Jurkat, Clone E6-1 (cell line): ENCODE results near the gene EIF1AX. TPM values are rescaled to one million over a fixed set of nuclear protein-coding genes. Genes with fewer than 3 reads are reported as not detected.
"Not testable (repeated sequence)": the region's sequence is repeated elsewhere in the genome, so short reads cannot be mapped to it uniquely, and the experiment has no call there.

Source experiments
- DNase-seq: peaks from one replicate; pipeline ENCODE4 v3.0.0-alpha.2; 2011; ENCODE audit warnings: low read depth, low spot score
- H3K4me3 ChIP-seq: 2 replicates; pipeline ENCODE4 v1.5.1; 2011; ENCODE audit warnings: mild to moderate bottlenecking, low read length, control low read depth, moderate library complexity
- polyA plus RNA-seq: library from polyadenylated mRNA; unstranded; fragments of >200 nt; gene quantifications from one replicate; pipeline ENCODE4 v1.2.1, GENCODE V29; 2012; ENCODE audit warnings: missing spikeins; ENCODE audit not compliant: insufficient read length, insufficient read depth

EIF1AX gene, protein sequence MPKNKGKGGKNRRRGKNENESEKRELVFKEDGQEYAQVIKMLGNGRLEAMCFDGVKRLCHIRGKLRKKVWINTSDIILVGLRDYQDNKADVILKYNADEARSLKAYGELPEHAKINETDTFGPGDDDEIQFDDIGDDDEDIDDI
- 47.8 TPM for polyA plus RNA-seq

DNA sequence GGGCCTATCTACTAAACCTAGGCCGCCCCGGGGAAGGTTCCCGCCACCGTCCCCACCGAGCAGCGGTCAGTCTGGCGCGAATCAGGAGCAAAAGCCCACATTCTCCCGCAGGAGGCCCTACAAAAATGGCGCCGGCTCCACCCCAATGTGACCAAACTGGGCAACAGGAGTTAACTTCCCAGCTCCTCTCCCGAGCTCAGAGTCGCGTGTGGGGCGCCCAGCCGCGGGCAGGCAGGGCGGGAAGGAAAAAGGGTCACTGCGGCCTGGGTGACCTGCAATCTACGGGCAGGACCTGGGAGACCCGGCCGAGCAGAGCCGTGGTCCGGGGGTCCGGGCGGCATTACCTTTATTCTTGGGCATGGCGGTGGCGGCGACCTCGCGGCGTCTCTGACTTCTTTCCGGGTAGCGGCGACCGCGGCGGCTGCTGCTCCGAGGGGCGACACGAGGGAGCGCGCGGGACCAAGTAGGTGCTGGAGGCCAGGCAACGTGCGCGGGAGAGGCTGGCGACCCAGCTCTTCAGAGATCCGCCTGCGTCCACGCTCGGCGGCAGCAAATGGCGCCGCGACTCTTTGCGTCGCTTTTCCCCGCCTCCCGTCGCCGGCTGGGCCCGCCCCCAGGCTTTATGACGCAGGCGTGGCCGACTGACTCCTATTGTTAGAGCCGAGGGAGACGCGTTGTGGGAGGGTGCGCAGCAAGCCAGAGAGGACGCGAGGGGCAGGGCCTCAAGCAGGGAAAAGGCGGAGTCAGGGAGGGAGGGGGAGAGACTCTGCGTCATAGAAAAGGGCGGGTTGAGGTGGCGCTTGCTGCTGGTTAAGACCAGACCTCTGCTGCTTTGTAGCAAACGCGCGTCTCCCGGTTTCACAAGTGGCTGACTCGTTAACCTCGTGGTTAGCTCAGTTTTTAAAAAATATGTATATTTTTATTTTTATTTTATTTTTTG lies at the start of gene EIF1AX:
Gene EIF1AX, minus strand, starts transcription at position 558 of the 940 bp plus-strand sequence. Its CDS starts 198 bp downstream, at position 360.
- peak within 1 kb of the TSS; percentile 78 for H3K4me3 ChIP-seq
- DNase-seq, result peak; percentile 95

DNA sequence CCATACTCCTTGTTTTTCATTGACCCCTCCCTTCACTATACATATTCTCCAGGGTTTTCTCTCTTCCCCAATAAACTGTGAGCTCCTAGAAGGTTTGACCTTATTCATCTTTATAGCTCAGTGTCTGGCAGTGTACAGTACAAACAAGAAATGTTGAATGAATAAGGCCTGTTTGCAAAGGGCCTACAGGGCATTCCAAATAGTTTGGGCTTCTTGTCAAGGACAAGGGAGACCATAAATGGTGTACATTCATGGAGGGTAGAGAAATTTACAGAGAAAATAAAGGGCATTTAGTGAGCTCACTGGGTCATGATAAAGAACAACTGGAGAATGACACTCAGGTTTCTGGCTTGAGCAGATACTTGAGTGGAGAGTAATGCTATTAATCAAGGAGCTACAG lies 47.5 kb upstream of the EIF1AX start:
- H3K4me3 ChIP-seq, result no peak overlapping the region
- no peak for DNase-seq

DNA sequence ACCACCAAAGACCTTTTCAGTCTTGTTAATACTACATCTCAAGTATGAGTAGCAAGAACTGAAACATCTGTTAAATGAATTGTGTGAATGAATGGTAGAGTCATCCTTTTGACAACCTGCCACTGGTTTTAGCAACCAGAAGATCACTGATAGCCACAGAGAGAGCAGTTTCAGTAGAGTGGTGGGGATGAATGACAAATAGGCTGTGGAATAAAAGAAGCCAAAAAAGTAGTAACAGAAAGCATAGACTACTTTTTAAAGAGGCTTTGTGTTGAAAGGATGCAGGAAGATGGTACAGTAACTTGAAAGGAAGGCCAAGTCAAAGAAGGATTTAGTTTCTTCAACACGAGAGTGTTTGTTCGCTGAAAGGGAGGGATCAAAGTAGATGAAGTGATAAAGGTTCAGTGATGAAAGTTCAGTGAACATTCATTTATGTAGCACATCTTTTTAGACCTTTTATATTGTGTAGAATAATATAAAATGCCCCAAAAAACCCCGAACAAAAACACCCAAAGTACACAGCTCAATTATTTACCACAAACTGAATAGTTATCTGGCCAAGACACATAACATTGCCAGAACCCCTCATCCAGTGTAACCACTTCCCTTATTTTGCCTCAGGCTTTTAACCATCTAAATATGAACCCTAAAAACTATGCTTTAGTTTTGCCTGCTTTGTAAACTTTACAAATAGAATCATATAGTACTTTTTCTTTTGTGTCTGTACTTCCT lies 40.1 kb upstream of the EIF1AX start:
- H3K4me3 ChIP-seq, result no peak overlapping the region
- peak; percentile 19 for DNase-seq

- no peak for DNase-seq
- H3K4me3 ChIP-seq, result no peak overlapping the region
Measured at GRCh38 chrX:20177093-20177492, 35.5 kb upstream of the EIF1AX start.

GRCh38 chrX:20173856-20174255 lies 32.2 kb upstream of the EIF1AX start:
- H3K4me3 ChIP-seq, result no peak overlapping the region
- DNase-seq, result no peak

- no peak for DNase-seq
- no peak overlapping the region for H3K4me3 ChIP-seq
Measured at GRCh38 chrX:20173313-20173712, 31.7 kb upstream of the EIF1AX start.

GRCh38 chrX:20171887-20172286 lies 30.2 kb upstream of the EIF1AX start:
- no peak for DNase-seq
- no peak overlapping the region for H3K4me3 ChIP-seq

GRCh38 chrX:20162516-20162915 lies 20.9 kb upstream of the EIF1AX start:
- not testable (repeated sequence) for H3K4me3 ChIP-seq, DNase-seq

- no peak for DNase-seq
- no peak overlapping the region for H3K4me3 ChIP-seq
Measured at GRCh38 chrX:20159797-20160385, 18.3 kb upstream of the EIF1AX start.

- DNase-seq, result no peak
- no peak overlapping the region for H3K4me3 ChIP-seq
Measured at GRCh38 chrX:20151689-20152088, 10.1 kb upstream of the EIF1AX start.

DNA sequence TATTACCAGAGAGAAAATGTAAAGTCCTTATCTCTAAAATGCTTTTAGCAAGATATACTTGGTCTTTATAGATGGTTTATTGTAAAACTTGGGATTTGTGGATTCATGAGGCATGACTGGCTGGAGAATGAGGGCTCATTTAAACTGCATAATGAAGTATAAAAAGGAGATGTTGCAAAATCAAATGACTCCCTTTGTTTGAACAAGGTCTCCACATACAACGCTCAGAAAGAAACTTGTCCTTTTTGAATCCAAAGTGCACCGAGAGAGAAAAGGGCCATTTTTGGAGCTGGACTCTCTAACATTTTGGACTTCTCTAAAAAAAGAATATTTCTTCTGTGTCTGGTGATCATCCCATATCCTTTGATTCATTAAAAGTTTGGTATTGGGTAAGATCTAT lies 7.7 kb upstream of the EIF1AX start:
- H3K4me3 ChIP-seq, result no peak overlapping the region
- no peak for DNase-seq

GRCh38 chrX:20147561-20147960 lies 5.9 kb upstream of the EIF1AX start:
- DNase-seq, result no peak
- no peak overlapping the region for H3K4me3 ChIP-seq

- DNase-seq, result no peak
Measured at GRCh38 chrX:20144491-20144890, 2.9 kb upstream of the EIF1AX start.

DNA sequence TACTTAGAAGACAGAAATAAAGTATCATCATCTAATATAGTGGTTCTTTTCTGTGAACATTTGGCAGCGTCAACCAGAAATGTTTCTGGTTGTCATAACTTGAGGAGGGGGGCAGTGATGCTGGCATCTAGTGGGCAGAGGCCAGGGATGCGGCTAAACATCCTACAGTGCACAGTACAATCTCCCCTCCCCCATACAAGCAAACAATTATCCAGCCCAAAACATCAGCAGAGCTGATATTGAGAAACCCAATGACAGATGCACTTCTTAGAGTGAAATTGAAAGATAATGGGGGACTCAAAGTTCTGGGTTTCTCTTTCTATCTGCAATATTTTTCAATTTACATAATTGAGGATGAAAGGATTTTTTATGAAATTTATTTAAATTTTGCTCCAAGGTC lies 1.9 kb upstream of the EIF1AX start:
- H3K4me3 ChIP-seq, result no peak overlapping the region
- no peak for DNase-seq

More at GRCh38 chrX:20144491-20144890, 2.9 kb upstream of the EIF1AX start:
- H3K4me3 ChIP-seq, result no peak overlapping the region

DNA sequence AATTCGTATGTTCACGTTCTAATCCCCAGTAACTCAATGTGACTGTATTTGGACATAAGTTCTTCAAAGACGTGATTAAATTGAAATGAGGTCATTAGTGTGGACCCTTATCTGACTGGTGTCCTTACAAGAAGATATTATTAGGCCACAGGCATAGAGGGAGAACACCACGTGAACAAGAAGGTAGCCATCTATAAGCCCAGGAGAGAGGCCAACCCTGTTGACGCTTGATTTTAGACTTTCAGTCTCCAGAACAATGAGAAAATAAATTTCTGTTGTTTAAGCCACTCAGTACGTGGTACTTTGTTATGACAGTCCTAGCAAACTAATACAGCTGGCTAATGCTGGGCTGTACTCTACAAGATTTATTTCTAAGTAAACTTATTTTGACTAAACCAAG lies 1.5 kb upstream of the EIF1AX start:
- no peak overlapping the region for H3K4me3 ChIP-seq
- DNase-seq, result no peak

DNA sequence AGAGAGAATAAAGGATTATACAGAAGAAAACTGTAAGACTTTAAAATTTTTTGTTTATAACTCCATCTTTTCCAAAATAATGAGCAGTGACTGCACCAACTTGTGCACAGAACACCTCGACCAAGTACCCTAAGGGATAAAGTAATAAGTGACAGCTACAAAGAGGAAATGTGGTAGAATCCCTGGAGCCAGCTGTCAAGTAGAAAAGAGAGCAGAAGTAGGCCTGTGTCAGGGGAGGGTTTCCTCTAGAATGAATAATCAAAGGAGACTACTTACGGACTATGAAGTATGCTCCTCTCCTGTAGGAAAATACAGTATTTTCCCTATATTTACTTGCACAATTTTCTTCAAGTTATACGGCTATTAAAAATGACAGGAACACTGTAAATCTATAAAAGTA lies 1.2 kb downstream of the EIF1AX start:
- H3K4me3 ChIP-seq, result peak overlapping the region; percentile 78
- no peak for DNase-seq

DNA sequence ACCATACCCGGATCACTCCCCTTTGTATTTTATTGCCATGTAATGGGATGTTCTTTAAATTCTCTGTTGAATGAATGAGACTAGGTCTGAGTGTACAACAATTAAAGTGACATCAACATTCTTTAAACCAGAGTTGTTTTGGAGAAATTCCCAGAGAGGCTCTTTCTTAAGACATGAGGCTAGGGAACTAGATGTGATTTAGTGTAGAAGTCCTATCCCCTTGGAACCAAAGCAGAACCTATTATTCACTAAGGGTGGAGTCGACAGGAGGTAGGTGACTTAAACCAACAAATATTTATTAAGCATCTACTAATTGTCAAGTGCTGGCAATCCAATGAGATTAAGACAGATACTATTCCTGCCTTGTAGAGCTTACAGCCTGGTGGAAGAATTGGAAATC lies 1.7 kb downstream of the EIF1AX start:
- H3K4me3 ChIP-seq, result peak overlapping the region; percentile 78
- no peak for DNase-seq

- H3K4me3 ChIP-seq, result no peak overlapping the region
- no peak for DNase-seq
Measured at GRCh38 chrX:20135944-20136343, 5.7 kb downstream of the EIF1AX start.

DNA sequence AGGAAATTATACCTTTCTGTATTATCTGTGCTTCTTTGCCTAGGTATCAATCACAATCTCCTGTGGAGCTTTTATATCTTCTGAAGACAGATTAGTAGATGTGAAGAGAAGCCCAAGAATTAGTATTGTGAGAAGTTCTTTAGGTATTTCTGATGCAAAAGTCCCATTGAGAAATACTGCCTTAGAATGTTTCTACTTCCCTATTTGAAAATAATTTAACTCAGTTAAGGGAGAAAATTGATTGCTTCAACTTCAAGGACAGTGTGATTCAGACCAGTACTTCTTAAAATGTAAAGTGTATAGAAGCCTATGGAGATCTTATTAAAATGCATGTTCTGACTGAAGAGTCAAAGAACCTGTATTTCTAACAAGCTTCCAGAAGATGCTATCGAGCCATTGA lies 9.0 kb downstream of the EIF1AX start:
- H3K4me3 ChIP-seq, result no peak overlapping the region
- no peak for DNase-seq

DNA sequence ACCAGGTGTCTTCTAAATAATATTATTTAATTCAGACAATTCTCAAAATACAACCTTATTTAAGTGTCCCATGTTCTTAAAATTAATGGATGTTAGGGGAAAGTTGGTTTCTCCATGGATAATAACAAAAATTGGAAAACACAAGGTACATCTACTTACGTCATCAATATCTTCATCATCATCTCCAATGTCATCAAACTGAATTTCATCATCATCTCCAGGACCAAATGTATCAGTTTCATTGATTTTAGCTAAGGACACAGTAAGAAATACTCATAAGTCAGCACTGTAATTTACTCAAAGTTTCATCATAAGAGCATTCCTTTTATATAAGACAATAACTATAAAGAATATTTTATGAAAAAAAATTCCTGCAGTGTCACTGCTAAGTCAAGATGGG lies 11.3 kb downstream of the EIF1AX start:
- H3K4me3 ChIP-seq, result no peak overlapping the region
- no peak for DNase-seq
